ENCODE data around the gene PLEKHA4. TPM values are rescaled to one million over a fixed set of nuclear protein-coding genes. Genes with fewer than 3 reads are reported as not detected.
"Not testable (repeated sequence)": the region's sequence is repeated elsewhere in the genome, so short reads cannot be mapped to it uniquely, and the experiment has no call there.

Gene PLEKHA4
- total RNA-seq, 1 donor from 2014 or later: 237 TPM

DNA sequence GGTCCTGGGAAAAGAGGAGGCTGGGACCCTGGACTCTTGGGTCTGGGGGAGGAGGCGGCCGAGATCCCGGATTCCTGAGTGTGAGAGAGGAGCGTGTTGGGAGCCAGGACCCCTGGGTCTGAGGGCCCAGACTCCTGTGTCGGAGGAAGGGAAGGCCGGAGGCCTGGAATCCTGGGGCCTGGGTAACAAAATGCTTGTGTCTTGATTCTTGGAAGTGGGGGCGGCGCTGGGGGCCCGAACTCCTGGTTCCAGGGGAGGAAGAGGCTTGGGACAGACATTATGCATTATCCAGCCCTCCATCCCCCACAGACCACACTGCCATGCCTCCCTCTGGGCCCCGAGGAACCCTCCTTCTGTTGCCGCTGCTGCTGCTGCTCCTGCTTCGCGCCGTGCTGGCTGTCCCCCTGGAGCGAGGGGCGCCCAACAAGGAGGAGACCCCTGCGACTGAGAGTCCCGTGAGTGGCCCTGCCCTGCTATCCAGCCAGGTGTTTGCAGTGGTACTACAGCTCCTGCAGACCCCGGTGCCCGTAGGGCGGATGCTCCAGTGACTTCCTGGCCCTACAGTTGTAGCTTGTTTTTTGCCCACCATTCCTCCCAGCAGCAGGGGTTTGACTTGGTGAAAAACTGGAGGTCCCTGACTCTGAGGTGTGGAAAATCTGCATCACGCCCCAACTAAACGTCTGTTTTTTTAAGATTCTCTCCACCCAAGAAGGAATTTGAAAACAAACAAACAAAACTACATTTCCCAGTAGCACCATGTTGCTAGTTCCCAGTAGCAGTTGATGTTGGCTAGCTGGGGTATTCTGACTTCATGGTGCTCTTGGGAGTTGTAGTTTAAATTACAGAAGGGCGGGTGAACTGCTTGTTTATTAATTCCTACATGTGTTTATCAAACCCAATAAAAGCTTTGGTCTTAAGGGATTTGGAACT lies 32.3 kb upstream of the PLEKHA4 start:
- Histone ChIP-seq H3K4me1 (peaks cover 6 to 28% of the 10 kb centered on the region in 2 donors), H3K27ac (peak overlapping the region; percentile 94 to 96), H3K36me3 (peaks cover 19 to 24% of the 10 kb centered on the region in 2 donors), H3K9me3 (no peaks in the 10 kb centered on the region), H3K4me3 (peak overlapping the region; percentile 75 to 91), H3K27me3 (no peaks in the 10 kb centered on the region)
- TF ChIP-seq, protein P1, sequence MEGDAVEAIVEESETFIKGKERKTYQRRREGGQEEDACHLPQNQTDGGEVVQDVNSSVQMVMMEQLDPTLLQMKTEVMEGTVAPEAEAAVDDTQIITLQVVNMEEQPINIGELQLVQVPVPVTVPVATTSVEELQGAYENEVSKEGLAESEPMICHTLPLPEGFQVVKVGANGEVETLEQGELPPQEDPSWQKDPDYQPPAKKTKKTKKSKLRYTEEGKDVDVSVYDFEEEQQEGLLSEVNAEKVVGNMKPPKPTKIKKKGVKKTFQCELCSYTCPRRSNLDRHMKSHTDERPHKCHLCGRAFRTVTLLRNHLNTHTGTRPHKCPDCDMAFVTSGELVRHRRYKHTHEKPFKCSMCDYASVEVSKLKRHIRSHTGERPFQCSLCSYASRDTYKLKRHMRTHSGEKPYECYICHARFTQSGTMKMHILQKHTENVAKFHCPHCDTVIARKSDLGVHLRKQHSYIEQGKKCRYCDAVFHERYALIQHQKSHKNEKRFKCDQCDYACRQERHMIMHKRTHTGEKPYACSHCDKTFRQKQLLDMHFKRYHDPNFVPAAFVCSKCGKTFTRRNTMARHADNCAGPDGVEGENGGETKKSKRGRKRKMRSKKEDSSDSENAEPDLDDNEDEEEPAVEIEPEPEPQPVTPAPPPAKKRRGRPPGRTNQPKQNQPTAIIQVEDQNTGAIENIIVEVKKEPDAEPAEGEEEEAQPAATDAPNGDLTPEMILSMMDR (IDR thresholded peaks at IDR 0.05): no peak
- DNase-seq (ENCODE audit: low spot score in 2 of 2): no peak
- intact Hi-C loops (cut with DNase I): loop anchor here (1.0 kb wide), 6 partner anchors 22 to 93 kb away; partner anchors contain the start of genes BAX, FTL, GYS1 and PPP1R15A

DNA sequence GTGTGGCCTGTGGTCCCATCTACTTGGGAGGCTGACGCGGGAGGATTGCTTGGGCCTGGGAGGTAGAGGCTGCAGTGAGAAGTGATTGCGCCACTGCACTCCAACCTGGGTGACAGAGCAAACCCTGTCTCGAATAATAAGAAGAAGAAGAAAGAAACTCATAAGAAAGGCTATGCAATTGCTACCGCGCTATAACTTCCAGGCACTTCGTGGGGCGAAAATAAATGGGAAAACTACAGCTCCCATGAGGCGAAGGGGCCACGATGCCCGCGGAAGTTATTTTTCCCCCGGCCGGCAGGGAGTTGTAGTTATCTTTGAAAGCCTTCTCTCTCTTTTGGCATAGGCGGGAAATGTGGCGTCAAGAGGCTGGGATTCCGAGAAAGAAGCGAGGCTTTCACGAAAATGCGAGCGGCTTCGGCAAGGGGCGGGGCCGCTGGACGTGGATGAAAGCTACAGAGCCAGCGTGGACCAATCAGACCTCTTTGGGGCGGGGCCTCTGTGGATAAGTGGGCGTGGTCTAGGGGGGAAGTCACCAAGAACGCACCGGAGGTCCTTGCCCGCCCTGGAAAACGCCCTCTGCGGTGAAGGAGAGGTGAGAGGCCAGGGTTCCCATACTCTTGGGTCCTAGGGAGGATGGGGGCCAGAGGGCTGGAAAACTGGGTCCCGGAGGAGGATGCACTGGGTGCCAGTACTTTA lies 31.5 kb upstream of the PLEKHA4 start, which contains the start of gene NUCB1:
Gene NUCB1, plus strand, starts transcription at position 532 of the 696 bp plus-strand sequence. CDS start 485 bp downstream, outside the sequence.
- intact Hi-C loops (cut with DNase I): loop anchor here (1.0 kb wide), 5 partner anchors 22 to 93 kb away; partner anchors contain the start of genes BAX, FTL, GYS1 and PPP1R15A
- Histone ChIP-seq H3K27ac (peak within 1 kb of the TSS; percentile 94 to 96), H3K9me3 (no peaks in the 10 kb centered on the region), H3K4me1 (peaks cover 6 to 28% of the 10 kb centered on the region in 2 donors), H3K27me3 (no peaks in the 10 kb centered on the region), H3K4me3 (peak within 1 kb of the TSS; percentile 75 to 91), H3K36me3 (peaks cover 10 to 16% of the 10 kb centered on the region in 2 donors)
- DNase-seq (ENCODE audit: low spot score in 2 of 2): peak; percentile 98 to 100
- TF ChIP-seq, protein P1 (IDR thresholded peaks at IDR 0.05): peak; percentile 14 to 50 (median 31)

DNA sequence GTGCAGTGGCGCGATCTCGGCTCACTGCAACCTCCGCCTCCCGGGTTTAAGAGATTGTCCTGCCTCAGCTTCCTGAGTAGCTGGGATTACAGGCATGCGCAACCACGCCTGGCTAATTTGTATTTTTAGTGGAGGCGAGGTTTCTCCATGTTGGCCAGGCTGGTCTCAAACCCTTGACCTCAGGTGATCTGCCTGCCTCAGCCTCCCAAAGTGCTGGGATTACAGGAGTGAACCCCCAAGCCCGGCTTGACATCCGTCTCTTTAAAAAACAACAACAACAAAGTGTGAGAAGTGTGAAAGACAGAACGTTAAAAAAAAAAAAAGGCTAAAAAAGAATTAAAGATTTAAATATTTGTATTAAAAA lies 31.0 kb upstream of the PLEKHA4 start:
- H3K36me3 ChIP-seq; intact Hi-C loops (cut with DNase I); DNase-seq (ENCODE audit: low spot score in 2 of 2); H3K9me3 ChIP-seq; H3K27me3 ChIP-seq: not testable (repeated sequence)
- Histone ChIP-seq H3K27ac (peak overlapping the region; percentile 94 to 96), H3K4me1 (peaks cover 6 to 28% of the 10 kb centered on the region in 2 donors), H3K4me3 (peak overlapping the region in 1 of 2 donors; percentile 91)

DNA sequence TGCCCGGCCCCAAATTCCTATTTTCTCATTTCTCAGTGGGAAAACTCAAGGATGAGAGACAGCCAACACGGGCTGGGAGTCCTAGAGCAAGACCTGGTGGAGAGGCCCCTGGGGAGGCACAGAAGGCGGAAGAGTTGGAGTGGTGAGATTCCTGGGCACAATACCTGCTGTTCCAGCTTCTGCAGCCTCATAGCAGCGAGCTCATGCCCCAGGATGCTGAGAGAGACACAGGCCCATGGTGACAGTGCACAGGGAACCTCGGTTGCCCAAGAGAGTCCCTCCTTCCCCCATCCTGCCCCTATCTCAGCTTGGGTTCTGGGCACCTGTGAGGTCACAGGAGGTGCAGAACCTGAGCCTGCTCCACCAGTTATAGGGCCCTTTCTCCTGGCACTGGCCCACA lies 28.8 kb upstream of the PLEKHA4 start:
- intact Hi-C loops (cut with DNase I): no loop called here
- TF ChIP-seq, protein P1 (IDR thresholded peaks at IDR 0.05): no peak
- peaks cover 0 to 4% of the 10 kb centered on the region in 2 donors for H3K36me3 ChIP-seq
- peaks cover 6 to 19% of the 10 kb centered on the region in 2 donors for H3K4me1 ChIP-seq
- H3K27me3 ChIP-seq: no peaks in the 10 kb centered on the region
- no peak for DNase-seq (ENCODE audit: low spot score in 2 of 2)
- peak overlapping the region in 1 of 2 donors; percentile 48 for H3K27ac ChIP-seq
- no peak overlapping the region for H3K4me3 ChIP-seq
- H3K9me3 ChIP-seq: no peaks in the 10 kb centered on the region

DNA sequence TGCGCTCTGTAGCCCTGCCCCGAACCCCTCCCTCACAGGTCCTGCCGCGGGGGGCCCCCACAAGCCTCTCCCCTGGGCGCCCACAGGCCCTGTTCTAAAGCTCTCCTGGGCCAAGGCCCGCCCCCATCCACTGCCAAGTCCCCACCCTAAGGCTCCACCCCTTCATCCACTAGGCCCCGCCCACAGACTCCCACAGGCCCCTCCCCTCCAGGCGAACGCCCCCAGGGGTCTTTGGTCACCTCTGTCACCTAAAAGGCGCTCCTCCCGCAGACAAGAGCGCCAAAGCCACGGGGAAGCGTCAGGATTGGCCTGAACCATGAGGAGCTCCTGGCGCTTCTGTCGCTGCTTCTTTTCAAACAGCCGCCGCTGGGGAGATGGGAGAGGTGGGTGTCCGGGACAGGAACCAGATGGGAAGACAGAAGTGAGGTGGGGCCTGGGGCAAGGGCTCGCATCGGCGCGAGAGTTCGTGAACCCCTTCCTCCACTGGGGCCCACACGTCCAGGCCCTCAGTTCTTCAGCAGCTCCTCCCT lies 27.8 kb upstream of the PLEKHA4 start:
- H3K27ac ChIP-seq: peak overlapping the region in 1 of 2 donors; percentile 48
- H3K4me3 ChIP-seq: peak overlapping the region in 1 of 2 donors; percentile 59
- no peaks in the 10 kb centered on the region for H3K9me3 ChIP-seq
- TF ChIP-seq, protein P1 (IDR thresholded peaks at IDR 0.05): no peak
- H3K36me3 ChIP-seq: no peaks in the 10 kb centered on the region
- DNase-seq (ENCODE audit: low spot score in 2 of 2): no peak
- H3K4me1 ChIP-seq: peaks cover under 1 to 10% of the 10 kb centered on the region in 2 donors
- intact Hi-C loops (cut with DNase I): no loop called here
- H3K27me3 ChIP-seq: no peaks in the 10 kb centered on the region

Data from ascending aorta (tissue), 2 donors.